Stimulated activated CD4-positive, alpha-beta T cell treated with anti-CD3 and anti-CD28 coated beads, Interleukin-12 subunit alpha, Interleukin-12 subunit beta, amount 100 ng/mL, for 48 hours (primary cell): Measurements from ENCODE around the gene CROCC2.

Source experiments
- DNase-seq, 3 donors: peaks; one replicate each; pipeline ENCODE4 v3.0.0-alpha.2; 2020; ENCODE audit warnings: low read depth in 2 of 3, low spot score in 1 of 3

The CROCC2 gene

DNA sequence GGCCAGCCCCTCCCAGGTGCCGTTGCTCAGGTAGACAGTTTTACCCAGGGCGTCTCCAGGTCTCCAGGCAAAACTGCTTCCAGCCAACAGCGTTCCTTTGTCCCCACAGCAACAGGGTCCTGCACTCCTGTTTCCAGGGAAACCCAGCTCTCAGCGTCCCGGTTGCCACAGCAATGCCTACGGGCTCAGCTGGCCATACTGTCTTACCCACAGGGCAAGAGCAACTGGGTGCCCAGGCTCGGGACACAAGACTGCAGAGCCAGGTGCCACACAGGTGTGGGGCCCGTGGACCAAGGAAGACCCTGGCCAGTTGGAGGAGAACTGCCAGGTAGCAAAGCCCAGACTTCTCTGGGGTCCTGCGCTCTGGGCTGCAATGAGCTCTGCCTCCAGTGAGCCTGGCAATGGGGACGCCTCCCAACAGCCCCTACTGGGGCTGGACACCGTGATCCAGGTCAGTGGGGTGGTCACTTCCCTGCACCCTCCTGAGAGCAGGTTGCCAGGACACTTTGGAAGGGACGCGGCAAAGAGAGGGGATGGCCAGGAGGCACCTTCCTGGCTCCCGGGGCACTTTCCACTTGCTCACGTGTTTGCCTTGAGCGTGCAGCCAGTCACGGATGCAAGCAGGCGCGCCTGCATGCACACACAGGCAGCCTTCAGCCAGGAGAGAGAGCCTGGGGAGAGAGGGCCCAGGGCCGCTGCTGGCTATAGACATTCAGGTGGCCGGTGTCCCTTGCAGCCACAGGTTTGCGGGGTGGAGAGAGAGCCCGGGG is at the start of gene CROCC2:
Gene CROCC2, plus strand, starts transcription at position 196 of the 770 bp plus-strand sequence. Its CDS starts 178 bp downstream, at position 374.
- DNase-seq = no peak

DNA sequence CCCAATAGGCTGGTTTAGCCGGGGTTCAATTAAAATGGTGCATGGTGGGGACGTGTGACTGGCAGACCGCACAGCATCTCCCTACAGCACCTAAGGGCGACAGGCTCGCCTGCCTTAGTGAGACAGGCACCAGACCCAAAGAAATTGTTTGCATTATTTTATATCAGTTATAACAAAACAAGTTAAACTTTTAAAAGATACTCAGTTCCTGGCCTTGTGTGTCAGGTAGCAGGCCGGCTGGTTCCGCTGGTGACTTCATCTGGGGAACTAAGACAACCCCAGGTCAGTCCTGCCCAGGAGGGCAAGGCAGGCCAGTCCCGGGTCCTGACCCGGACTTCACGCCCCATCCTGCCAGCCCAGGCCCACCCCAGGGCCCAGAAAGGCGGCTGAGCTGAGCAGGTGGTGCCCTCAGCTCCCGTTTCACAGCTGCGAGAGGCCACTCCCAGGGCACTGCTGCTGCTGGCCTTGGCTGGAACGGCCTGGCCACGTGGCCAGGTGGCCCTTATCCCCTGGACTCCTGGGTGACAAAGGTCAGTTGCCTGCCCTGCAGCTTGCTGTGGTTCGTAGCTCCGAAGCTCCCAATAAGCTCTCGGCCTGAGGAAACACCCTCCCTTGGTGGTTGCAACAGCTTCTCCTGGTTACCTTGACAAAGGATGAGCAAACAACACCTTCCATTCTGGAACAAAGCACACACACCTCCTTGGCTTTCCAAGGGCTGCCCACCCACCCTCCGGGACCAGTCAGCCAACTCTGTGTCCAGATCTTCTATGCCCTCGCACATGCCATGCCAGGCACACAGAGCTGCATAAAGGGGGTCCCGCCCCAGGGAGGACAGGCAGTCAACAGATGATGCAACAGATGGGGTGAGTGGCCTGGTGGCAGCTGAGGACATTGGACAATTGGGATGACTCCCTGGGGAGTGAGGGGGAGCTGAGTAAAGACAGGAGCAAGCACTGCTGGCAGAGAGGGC is 48.8 kb upstream of the CROCC2 start:
- DNase-seq = no peak

DNA sequence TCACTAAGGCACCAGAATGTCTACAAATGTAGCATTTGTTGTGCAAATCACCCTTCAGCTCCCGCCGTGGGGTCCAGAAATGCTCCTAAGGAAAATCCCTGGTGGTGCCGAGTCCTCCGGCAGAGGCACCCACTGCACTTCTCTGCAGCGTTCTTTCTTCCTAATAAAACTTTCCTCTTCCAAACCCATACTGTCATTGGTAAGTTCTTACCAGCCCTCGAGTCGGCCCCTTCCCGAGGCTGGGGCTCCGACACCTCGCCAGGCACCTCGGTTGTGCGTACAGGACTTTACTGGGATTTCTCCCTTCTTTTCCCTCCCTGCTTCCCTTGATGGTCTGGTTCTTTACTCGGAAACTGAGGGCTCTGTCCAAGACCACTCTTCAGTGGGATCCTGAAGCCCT is 47.8 kb upstream of the CROCC2 start:
- DNase-seq = no peak

DNA sequence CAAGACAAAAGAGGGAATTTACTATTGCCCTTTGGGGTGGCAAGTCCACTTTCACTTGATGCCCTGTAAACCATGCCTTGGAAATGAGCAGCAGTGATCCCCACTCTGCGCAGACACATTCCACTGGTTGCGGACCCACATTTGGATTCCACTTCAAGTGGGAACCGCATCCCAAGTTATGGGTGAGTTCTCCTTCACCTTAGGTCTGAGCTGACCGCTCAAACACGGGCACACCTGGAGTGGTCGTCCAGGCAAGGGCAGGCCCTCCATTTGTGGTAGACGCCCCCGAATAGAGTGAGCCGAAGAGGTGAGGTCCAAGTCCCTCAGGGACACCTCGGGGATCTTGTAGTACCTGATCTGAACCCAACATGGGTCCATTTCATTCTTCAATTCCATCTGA is 47.3 kb upstream of the CROCC2 start:
- no peak for DNase-seq

DNA sequence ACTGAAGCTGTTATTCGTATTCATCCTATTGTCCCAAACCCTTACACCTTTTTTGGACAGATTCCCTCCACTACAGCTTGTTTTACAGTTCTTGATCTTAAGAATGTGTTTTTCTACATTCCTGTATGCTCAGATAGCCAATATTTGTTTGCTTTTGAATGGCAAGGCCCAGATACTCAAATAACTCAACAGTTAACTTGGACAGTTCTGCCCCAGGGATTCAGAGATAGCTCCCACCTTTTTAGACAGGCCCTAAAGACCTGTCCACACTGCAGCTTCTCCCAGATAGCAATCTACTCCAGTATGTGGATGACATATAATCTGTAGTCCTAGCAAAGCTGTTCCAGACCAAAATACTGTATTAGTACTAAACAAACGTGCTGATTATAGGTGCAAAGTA is 44.6 kb upstream of the CROCC2 start:
- no peak for DNase-seq

DNA sequence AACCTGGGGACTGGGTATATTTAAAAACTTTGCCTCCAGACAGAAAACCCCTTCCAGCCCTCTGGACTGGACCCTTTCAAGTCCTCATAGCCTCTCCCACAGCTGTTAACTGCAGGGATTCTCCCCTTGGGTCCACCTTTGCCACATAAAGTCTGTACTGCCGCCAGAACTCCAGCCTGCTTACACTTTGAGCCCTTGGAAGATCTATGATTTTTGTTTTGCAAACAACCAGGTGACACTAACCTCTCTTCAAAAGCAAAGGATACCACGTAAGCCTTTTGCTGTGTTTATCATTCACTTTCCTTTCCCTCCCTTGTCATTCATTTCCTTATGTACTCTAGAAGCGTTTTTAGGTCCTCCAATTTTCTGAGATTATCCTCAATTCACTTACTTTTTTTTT is 41.7 kb upstream of the CROCC2 start:
- no peak for DNase-seq

DNA sequence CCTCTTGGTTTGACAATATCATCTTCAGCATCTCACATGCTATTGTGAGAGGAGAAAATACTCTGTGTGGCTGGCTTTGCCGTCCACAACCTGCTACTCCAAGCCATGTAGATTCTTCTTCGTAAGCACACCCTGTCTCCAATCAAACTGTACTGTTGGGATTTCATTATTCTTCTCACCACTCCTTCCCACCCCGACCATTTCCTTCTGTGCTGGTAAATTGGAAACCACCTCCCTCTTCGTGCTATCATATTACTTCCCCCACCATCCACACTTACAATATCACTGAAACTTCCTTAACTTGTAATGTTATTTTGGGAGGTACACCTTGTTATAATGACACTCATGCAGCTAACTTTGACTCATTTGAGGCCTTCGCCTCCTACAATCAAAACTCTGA is 40.7 kb upstream of the CROCC2 start:
- DNase-seq = no peak

DNA sequence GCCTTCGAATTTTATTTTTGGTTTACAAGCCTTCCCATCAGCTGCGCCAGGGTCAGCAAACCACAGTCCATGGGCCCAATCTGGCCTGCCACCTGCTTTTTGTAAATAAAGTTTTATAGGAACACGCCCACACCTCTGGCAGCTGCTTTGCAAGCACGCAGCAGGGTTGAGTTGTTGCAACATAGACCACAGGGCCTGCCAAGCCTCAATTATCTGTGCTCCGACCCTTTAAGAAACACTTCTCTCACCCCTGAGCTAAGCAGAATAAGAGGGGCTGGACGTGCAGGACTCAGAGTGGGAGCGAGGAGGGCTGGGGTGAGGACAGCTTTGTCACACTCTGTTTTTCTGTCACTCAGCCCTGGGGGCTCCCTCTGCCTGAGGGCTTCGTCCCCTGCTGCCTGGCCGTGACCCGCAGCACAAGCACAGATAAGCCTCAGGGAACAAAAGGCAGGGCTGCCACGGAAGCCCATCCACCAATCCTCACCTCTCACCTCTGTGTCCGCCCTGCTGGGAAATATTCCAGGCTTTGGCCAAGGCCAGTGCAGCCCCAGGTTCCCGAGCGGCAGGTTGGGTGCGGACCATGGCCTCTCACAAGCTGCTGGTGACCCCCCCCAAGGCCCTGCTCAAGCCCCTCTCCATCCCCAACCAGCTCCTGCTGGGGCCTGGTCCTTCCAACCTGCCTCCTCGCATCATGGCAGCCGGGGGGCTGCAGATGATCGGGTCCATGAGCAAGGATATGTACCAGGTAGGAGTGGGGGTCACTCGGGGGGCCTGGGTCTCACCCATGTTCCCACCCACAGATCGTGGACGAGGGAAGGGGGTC is 37.6 kb upstream of the CROCC2 start, which contains the start of gene AGXT:
Gene AGXT, plus strand, starts transcription at position 539 of the 823 bp plus-strand sequence. Its CDS starts 42 bp downstream, at position 581.
- no peak for DNase-seq

DNA sequence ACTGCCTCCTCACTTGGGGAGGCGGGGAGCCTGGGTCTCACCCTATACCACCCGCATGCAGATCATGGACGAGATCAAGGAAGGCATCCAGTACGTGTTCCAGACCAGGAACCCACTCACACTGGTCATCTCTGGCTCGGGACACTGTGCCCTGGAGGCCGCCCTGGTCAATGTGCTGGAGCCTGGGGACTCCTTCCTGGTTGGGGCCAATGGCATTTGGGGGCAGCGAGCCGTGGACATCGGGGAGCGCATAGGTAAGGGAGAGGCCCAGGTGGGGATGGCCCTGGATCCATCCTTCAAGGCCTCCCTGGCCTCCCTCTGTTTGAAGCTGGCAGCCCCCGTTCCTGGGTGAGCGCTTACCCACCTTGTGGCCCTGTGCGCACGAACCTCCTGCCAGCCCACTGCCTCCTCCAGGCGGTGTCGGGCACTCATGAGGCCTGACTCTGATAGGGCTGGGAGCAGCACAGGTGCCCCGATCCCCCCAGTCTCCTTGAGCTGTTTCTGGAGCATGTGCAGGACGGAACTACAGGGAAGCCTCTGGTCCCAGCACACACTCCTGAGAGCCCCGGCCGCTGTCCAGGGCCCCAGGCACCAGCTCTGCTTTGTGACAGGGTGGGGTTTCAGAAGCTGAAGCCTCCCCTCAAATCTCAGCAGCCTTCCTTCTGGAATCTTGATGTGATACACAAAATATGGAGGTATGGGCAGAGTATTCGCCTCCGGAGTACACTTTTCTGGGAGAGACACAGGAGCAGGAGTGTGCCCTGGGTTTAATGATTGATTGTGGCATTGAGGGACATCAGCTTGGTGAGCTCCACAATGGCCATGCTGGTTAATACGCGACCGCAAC is 36.8 kb upstream of the CROCC2 start:
- DNase-seq = no peak

DNA sequence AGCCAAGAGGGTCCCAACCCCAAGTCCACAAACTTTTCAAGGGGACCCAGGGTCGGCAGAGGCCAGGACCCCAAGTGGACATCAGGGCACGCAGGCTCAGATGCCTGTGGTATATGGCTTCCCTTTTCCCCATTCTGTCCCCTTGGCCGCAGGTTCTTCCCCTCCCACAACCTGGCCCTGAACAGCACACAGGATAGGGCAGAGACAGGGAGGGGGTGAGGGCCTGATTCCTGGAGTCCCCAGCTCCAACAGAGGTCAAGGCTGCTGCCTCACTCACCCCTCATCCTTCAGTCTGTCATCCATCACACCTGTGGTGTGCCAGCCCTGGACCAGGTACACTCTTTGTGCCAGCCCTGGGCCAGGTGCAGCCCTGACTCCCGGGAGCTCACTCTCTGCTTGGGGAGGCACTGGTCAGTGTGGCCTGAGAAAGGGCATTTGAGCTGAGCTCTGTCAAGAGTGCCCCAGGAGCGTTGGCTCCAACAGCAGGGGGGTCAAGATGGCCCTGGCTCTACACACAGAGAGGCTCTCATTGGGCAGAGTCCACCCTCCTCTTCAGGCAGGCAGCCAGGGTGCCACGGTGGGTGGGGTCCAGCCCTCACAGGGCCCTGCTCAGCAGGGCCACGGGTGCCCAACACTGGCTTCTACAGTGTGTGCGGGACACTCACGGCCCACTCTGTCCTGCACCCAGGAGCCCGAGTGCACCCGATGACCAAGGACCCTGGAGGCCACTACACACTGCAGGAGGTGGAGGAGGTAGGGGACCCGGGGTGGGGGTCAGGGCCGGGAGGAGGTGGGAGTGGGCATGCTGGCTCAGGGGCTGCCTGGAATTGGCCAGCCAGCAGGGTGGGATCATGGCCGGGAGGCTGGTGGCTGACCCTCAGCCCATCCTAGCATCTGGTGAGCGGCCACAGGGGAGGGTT is 35.9 kb upstream of the CROCC2 start:
- no peak for DNase-seq

DNA sequence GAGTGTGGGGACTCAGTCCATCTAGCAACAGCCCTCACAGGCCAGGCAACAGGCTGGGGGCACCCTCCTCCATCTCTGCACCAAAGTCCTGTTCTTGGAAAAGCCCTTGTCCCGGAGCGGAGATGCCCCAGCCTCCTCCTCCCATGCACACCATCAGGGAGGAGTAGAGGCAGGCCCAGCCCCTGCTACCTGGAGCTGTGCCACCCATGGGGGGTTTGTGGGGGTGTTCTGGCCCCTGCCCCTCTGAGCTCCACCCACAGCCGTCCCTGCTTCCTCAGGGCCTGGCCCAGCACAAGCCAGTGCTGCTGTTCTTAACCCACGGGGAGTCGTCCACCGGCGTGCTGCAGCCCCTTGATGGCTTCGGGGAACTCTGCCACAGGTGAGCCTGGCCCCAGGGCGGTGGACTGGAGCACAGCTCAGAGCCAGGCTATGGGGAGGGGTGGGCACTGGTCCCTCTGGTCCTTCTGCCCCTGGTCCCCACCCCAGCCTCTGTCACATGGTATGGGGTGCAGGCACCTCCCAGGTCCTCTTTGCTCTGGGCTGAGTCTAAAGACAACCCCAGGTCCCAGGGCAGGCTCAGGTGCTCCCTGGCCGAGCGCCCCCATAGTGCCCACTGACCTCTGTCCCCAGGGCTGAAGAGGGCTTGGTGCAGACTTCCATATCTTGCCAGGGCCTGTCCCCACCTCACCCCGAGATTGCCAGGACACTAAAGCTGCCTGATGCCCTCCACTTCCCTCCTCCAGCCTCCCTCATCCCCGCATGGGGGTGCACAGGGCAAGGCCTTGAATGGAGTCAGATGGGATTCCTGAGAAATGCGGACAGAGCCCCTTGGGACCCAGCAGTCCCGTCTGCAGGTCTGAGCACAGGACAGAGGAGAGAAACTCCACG is 34.8 kb upstream of the CROCC2 start:
- no peak for DNase-seq

DNA sequence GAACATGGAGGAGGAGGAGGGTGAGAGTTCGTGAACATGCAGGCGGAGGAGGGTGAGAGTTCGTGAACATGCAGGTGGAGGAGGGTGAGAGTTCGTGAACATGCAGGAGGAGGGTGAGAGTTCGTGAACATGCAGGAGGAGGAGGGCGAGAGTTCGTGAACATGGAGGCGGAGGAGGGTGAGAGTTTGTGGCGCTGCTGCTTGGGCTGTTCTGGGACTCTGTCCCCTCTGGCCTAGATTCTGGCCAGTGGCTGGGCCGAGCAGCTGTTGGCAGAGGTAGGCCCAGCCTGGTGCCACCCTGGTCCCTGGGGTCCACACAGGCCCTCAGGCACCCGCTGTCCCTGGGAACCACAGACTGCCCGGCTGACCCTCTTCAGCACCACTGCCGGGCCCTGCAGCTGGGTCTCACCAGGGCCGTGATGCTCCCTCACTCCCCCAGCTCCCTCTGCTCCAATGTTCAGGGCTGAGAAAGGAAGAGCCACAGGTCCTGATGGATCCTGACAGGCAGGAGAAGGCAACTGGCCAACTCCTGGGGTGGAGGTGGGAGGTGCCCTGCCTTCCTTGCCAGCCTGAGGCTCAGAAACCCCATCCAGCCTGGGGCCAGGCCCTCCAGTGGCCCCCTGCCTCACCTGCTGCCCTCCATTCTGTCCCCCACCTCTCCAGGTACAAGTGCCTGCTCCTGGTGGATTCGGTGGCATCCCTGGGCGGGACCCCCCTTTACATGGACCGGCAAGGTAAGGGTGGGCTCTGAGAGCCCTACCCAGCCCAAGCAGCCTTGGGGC is 33.6 kb upstream of the CROCC2 start:
- no peak for DNase-seq

DNA sequence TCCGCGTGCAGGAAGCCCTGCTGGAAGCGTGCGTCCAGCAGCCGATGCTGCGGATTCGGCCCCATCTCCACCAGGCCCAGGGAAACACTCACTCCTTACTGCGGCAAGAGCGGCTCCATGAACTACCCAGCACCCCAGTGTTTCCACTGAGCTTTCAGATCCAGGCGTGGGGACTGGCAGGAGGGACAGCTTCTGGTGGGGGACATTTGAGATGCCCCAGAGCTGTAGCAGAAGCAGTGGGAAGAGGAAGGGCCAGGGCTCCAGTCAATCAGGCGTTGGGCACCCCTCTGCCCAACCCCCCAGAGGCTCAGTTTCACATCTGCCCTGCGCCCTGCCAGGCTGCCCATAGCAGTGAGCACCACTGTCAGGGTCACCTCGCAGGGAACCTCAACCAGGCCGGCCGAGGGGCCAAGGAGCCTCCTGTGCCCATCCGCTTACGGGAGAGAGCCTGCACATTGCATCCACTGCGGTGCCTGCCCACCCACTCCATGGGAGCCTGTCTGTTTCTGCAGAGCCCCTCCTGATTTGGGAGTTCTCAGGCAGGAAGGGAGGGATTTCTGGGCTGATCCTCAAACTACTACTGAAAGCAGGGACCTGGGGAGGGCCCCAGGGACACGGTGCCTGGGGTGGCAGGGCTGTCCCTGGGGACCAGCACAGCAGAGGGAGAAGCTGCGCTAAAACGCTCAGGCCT is 32.9 kb upstream of the CROCC2 start:
- no peak for DNase-seq

DNA sequence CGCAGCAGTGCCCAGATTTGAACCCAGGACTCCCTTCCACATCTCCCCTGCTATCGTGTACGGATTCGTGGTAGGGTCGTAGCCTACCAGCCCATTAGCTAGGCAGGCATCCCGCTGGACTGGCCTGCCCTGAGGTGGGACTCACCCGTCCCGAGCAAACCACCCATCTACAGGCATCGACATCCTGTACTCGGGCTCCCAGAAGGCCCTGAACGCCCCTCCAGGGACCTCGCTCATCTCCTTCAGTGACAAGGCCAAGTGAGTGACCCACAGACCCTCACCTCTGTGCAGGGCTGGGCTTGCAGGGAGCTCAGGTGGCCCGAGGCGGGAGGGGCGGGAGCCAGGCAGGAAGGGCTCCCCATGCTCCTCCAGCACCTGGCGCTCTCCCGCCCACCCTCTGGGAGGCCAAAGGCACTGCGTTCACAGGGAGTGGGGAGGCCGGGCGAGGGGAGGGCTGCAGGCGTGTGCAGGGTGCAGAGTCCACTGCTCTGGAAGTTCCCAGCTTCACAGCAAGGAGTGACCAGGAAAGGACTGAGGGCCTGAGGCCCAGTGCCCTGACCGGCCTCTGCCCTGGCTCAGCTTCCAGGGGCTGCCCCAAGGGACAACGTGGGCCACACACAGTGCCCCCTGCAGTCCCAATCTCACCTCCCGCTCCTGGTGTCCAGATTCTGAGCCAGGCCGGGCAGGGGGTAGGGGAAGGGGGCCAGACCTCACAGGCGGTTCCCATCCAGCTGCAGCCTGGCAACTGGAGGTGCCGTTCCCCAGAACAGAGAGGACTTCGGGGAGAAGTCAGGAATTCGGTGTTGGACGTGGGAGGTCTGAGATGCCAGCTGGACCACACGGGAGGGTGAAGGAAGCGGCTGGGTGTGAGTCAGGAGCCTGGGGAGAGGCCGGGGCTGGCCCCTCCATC is 32.1 kb upstream of the CROCC2 start:
- no peak for DNase-seq

DNA sequence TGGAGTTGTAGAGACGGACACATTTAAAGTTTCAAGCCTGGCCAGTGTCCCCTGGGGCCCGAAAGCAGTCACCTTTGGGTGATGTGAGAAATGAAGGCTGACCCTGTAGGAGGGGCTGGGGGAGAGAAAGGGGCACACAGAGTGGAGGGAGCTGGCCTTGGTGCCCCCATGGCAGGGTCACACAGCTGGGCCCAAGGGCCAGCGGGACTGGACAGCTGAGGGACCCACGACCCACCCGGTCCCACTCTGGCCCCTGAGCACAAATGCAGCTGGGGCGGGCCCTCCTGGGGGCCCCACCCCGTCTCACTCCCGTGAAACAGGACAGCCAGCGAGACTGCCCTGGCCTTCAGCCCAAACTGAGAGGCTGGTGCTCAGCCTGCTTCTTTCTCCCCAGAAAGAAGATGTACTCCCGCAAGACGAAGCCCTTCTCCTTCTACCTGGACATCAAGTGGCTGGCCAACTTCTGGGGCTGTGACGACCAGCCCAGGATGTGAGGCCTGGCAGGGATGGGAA is 31.4 kb upstream of the CROCC2 start:
- DNase-seq = no peak
